ENCODE measurements around the gene ICAM3. TPM values are rescaled to one million over a fixed set of nuclear protein-coding genes. Genes with fewer than 3 reads are reported as not detected.

The ICAM3 gene
- total and polyA plus RNA-seq, 3 experiments from 2014 or later, result 83.0 to 244 (median 89.1) TPM

- Histone ChIP-seq H3K27ac (ENCODE audit: low read depth, low read length) (no peak overlapping the region), H3K9me3 (ENCODE audit: low read length) (no peaks in the 10 kb centered on the region), H3K27me3 (ENCODE audit: insufficient read depth, low read length, poor library complexity, severe bottlenecking) (no peaks in the 10 kb centered on the region), H3K4me3 (ENCODE audit: low read length) (no peak overlapping the region), H3K36me3 (ENCODE audit: insufficient read depth, low read length) (peaks cover 36% of the 10 kb centered on the region), H3K4me1 (ENCODE audit: insufficient read depth, low read length) (no peaks in the 10 kb centered on the region)
- H3K36me3 Mint-ChIP-seq, result peaks cover 4 to 65% (median 4%) of the 10 kb centered on the region in 3 donors
- no peaks in the 10 kb centered on the region for H3K9me3 Mint-ChIP-seq
- ChIA-PET CTCF (interaction anchor here (1.1 kb wide), 1 partner anchor 50 kb away, joined by 3 read pairs; no protein-coding TSS in a partner anchor), POLR2A (no interaction called here)
- H3K27ac Mint-ChIP-seq, result peak overlapping the region in 3 of 8 donors; percentile 0 to 24 (median 3)
- no peak for DNase-seq
- H3K27me3 Mint-ChIP-seq, result no peaks in the 10 kb centered on the region
- H3K4me1 Mint-ChIP-seq, result peaks cover 0 to 2% (median 0%) of the 10 kb centered on the region in 3 donors
- no peak overlapping the region for H3K4me3 Mint-ChIP-seq
These were observed 17.3 kb downstream of the ICAM3 start for GRCh38 chr19:10321874-10322835.

DNA sequence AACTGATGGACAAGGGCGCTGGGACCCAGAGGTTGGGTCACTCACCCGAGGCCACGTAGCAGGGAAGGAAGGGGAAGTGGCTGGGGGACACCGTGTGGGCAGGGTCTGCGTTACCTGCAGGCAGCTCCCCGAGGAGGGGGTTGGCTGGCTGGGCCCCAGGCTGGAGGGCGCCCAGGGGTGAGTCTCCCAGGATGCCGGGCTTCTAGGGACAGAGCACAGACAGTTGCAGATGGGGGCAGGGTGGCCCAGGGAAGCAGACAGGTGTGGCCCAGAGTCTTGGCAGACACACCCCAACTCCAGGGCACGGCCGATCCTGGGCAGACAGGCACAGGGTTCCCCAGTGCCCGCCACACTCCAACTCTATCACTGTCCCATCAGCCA, 18.0 kb downstream of the ICAM3 start:
- ChIA-PET CTCF (no interaction called here), POLR2A (no interaction called here)
- H3K4me1 Mint-ChIP-seq, result peaks cover 0 to 2% (median under 1%) of the 10 kb centered on the region in 3 donors

DNA sequence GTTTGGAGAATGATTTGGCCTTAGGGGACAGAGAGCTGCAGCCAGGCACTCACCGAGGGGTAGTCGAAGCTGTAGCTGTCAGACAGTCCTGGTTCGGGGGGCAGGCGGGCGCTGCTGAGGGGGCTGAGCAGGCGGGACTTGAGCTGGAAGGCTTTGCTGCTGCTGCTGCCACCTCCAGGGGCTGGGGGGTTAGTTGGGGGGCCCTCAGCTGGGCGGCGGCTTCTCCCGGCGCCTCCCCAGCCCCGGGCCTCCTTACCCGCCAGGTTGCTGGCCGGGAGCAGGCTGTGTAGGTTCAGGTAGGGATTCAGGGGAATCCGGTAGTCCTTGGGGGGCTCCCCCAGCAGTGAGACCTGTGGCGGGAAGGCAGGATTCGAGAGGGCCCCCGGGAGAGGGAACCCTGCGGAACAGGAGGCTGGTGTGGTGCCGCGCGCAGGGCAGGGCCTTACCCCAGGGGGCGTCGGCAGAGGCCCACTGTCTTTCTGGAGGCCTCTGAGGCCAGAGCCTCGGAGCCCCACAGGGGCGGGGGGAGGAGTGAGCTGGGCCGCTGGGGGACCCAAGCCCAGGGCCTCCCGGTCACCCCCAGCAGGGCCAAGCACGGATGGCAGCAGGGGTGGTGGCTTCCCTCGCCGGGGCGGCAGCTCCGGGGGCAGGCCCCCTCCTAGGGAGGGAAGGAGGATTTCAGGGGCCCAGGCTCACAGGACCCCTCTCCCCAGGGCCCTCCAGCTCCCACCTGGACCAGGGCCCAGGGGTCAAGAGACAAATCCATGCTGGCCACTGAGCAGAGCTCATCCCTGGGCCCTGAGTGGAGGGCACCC, 18.6 kb downstream of the ICAM3 start:
- Histone ChIP-seq H3K9me3 (ENCODE audit: low read length) (no peaks in the 10 kb centered on the region), H3K27ac (ENCODE audit: low read depth, low read length) (no peak overlapping the region), H3K4me3 (ENCODE audit: low read length) (no peak overlapping the region), H3K27me3 (ENCODE audit: insufficient read depth, low read length, poor library complexity, severe bottlenecking) (no peaks in the 10 kb centered on the region), H3K4me1 (ENCODE audit: insufficient read depth, low read length) (peaks cover 4% of the 10 kb centered on the region), H3K36me3 (ENCODE audit: insufficient read depth, low read length) (peaks cover 33% of the 10 kb centered on the region)
- H3K9me3 Mint-ChIP-seq, result no peaks in the 10 kb centered on the region
- CTCF ChIA-PET, result interaction anchor here (0.8 kb wide), 1 partner anchor 67 kb away, joined by 3 read pairs; no protein-coding TSS in a partner anchor
- H3K36me3 Mint-ChIP-seq, result peaks cover 4 to 67% (median 4%) of the 10 kb centered on the region in 3 donors
- H3K4me3 Mint-ChIP-seq, result no peak overlapping the region
- H3K27ac Mint-ChIP-seq, result no peak overlapping the region
- POLR2A ChIA-PET, result interaction anchor here (0.7 kb wide), 1 partner anchor 146 kb away, joined by 7 read pairs; no protein-coding TSS in a partner anchor
- H3K27me3 Mint-ChIP-seq, result no peaks in the 10 kb centered on the region
- H3K4me1 Mint-ChIP-seq, result peaks cover 5 to 6% (median 6%) of the 10 kb centered on the region in 3 donors
- no peak for DNase-seq

More for the DNA sequence above, 18.0 kb downstream of the ICAM3 start:
- Histone ChIP-seq H3K9me3 (ENCODE audit: low read length) (no peaks in the 10 kb centered on the region), H3K27me3 (ENCODE audit: insufficient read depth, low read length, poor library complexity, severe bottlenecking) (no peaks in the 10 kb centered on the region), H3K27ac (ENCODE audit: low read depth, low read length) (no peak overlapping the region), H3K4me1 (ENCODE audit: insufficient read depth, low read length) (no peaks in the 10 kb centered on the region), H3K36me3 (ENCODE audit: insufficient read depth, low read length) (peaks cover 33% of the 10 kb centered on the region), H3K4me3 (ENCODE audit: low read length) (no peak overlapping the region)
- H3K27me3 Mint-ChIP-seq, result no peaks in the 10 kb centered on the region
- no peak for DNase-seq
- H3K27ac Mint-ChIP-seq, result no peak overlapping the region
- H3K9me3 Mint-ChIP-seq, result no peaks in the 10 kb centered on the region
- no peak overlapping the region for H3K4me3 Mint-ChIP-seq
- H3K36me3 Mint-ChIP-seq, result peaks cover 4 to 67% (median 4%) of the 10 kb centered on the region in 3 donors

- H3K9me3 Mint-ChIP-seq, result no peaks in the 10 kb centered on the region
- no peaks in the 10 kb centered on the region for H3K27me3 ChIP-seq (ENCODE audit: insufficient read depth, low read length, poor library complexity, severe bottlenecking)
- H3K4me3 ChIP-seq (ENCODE audit: low read length), result no peak overlapping the region
- POLR2A ChIA-PET, result interaction anchor here (0.9 to 1.2 kb wide), 3 partner anchors 14 to 49 kb away, joined by 3 to 4 read pairs (median 4); partner anchors contain the start of genes ICAM1 and RAVER1
- no peaks in the 10 kb centered on the region for H3K27me3 Mint-ChIP-seq
- no peak overlapping the region for H3K27ac ChIP-seq (ENCODE audit: low read depth, low read length)
- DNase-seq, result no peak
- peaks cover 13 to 20% (median 19%) of the 10 kb centered on the region in 3 donors for H3K4me1 Mint-ChIP-seq
- peaks cover 4 to 58% (median 4%) of the 10 kb centered on the region in 3 donors for H3K36me3 Mint-ChIP-seq
- CTCF ChIA-PET, result no interaction called here
- H3K4me1 ChIP-seq (ENCODE audit: insufficient read depth, low read length), result peaks cover 4% of the 10 kb centered on the region
- no peak overlapping the region for H3K4me3 Mint-ChIP-seq
- H3K27ac Mint-ChIP-seq, result peak overlapping the region in 1 of 8 donors; percentile 92
- peaks cover 24% of the 10 kb centered on the region for H3K36me3 ChIP-seq (ENCODE audit: insufficient read depth, low read length)
- no peaks in the 10 kb centered on the region for H3K9me3 ChIP-seq (ENCODE audit: low read length)
These were observed 20.4 kb downstream of the ICAM3 start for GRCh38 chr19:10318807-10319682.

GRCh38 chr19:10317857-10318462, 21.5 kb downstream of the ICAM3 start:
- Mint-ChIP-seq H3K27me3 (no peaks in the 10 kb centered on the region), H3K9me3 (no peaks in the 10 kb centered on the region), H3K36me3 (peaks cover 4 to 55% (median 4%) of the 10 kb centered on the region in 3 donors), H3K27ac (no peak overlapping the region), H3K4me1 (peaks cover 14 to 20% (median 19%) of the 10 kb centered on the region in 3 donors), H3K4me3 (no peak overlapping the region)
- H3K4me1 ChIP-seq (ENCODE audit: insufficient read depth, low read length), result peaks cover 4% of the 10 kb centered on the region
- no peaks in the 10 kb centered on the region for H3K27me3 ChIP-seq (ENCODE audit: insufficient read depth, low read length, poor library complexity, severe bottlenecking)
- no peak for DNase-seq
- peaks cover 24% of the 10 kb centered on the region for H3K36me3 ChIP-seq (ENCODE audit: insufficient read depth, low read length)
- no peak overlapping the region for H3K27ac ChIP-seq (ENCODE audit: low read depth, low read length)
- no peaks in the 10 kb centered on the region for H3K9me3 ChIP-seq (ENCODE audit: low read length)
- POLR2A ChIA-PET, result interaction anchor here (1.1 to 1.2 kb wide), 2 partner anchors 46 to 48 kb away, joined by 3 to 4 read pairs; partner anchors contain the start of gene ICAM1
- CTCF ChIA-PET, result interaction anchor here (0.6 to 1.8 kb wide), 2 partner anchors 15 to 59 kb away, joined by 3 to 4 read pairs; partner anchors contain the start of gene RAVER1
- no peak overlapping the region for H3K4me3 ChIP-seq (ENCODE audit: low read length)

- Mint-ChIP-seq H3K4me1 (peaks cover 14 to 20% (median 19%) of the 10 kb centered on the region in 3 donors), H3K27ac (peak overlapping the region in 1 of 8 donors; percentile 17), H3K27me3 (no peaks in the 10 kb centered on the region), H3K9me3 (no peaks in the 10 kb centered on the region), H3K4me3 (peak overlapping the region in 3 of 7 donors; percentile 37 to 70 (median 43)), H3K36me3 (peaks cover 4 to 53% (median 4%) of the 10 kb centered on the region in 3 donors)
- Histone ChIP-seq H3K27ac (ENCODE audit: low read depth, low read length) (no peak overlapping the region), H3K4me1 (ENCODE audit: insufficient read depth, low read length) (peaks cover 4% of the 10 kb centered on the region), H3K4me3 (ENCODE audit: low read length) (no peak overlapping the region), H3K36me3 (ENCODE audit: insufficient read depth, low read length) (peaks cover 24% of the 10 kb centered on the region), H3K27me3 (ENCODE audit: insufficient read depth, low read length, poor library complexity, severe bottlenecking) (no peaks in the 10 kb centered on the region), H3K9me3 (ENCODE audit: low read length) (no peaks in the 10 kb centered on the region)
- DNase-seq, result no peak
- ChIA-PET CTCF (interaction anchor here (0.6 to 1.8 kb wide), 3 partner anchors 8 to 58 kb away, joined by 3 to 4 read pairs (median 3); partner anchors contain the start of gene RAVER1), POLR2A (no interaction called here)
These were observed 22.2 kb downstream of the ICAM3 start for GRCh38 chr19:10317045-10317856.
